Muscle layer of colon (tissue), 2 donors: ENCODE results near the gene ANKRD9.

Experiments
- H3K27ac ChIP-seq: one replicate; pipeline ENCODE4 v1.7.0; 2013; ENCODE audit warnings: low read depth, mild to moderate bottlenecking, low read length, moderate library complexity
- H3K27me3 ChIP-seq, 2 donors: one replicate each; pipeline ENCODE4 v1.7.0; 2013; ENCODE audit warnings: low read length in 2 of 2, mild to moderate bottlenecking in 2 of 2; ENCODE audit not compliant: insufficient read depth in 2 of 2, control insufficient read depth in 1 of 2
- H3K36me3 ChIP-seq: one replicate; pipeline ENCODE4 v1.7.0; 2013; ENCODE audit warnings: mild to moderate bottlenecking, low read length; ENCODE audit not compliant: insufficient read depth
- H3K4me1 ChIP-seq: one replicate; pipeline ENCODE4 v1.7.0; 2013; ENCODE audit warnings: mild to moderate bottlenecking, low read length; ENCODE audit not compliant: insufficient read depth
- H3K4me3 ChIP-seq, 2 donors: one replicate each; pipeline ENCODE4 v1.7.0; 2013; ENCODE audit warnings: low read length in 2 of 2, low read depth in 1 of 2, mild to moderate bottlenecking in 1 of 2, moderate library complexity in 1 of 2
- H3K9ac ChIP-seq: one replicate; pipeline ENCODE4 v1.7.0; 2013; ENCODE audit warnings: low read length
- H3K9me3 ChIP-seq: one replicate; pipeline ENCODE4 v1.7.0; 2013; ENCODE audit warnings: mild to moderate bottlenecking, low read length
- donor health status: abdominal sarcoma.
- donor health status: Adenocarcinoma of cecum.

ANKRD9 gene

GRCh38 chr14:102499401-102500157 lies 10.0 kb downstream of the ANKRD9 start:
- Histone ChIP-seq H3K4me1 (peaks cover 15% of the 10 kb centered on the region), H3K27me3 (no peaks in the 10 kb centered on the region), H3K36me3 (peaks cover 9% of the 10 kb centered on the region), H3K9me3 (no peaks in the 10 kb centered on the region), H3K27ac (peak overlapping the region; percentile 78), H3K9ac (no peak overlapping the region), H3K4me3 (no peak overlapping the region)

GRCh38 chr14:102498678-102499265 lies 10.8 kb downstream of the ANKRD9 start:
- H3K4me1 ChIP-seq, result peaks cover 15% of the 10 kb centered on the region
- H3K36me3 ChIP-seq, result peaks cover 9% of the 10 kb centered on the region
- H3K27me3 ChIP-seq, result no peaks in the 10 kb centered on the region
- H3K9ac ChIP-seq, result no peak overlapping the region
- H3K9me3 ChIP-seq, result no peaks in the 10 kb centered on the region
- H3K4me3 ChIP-seq, result no peak overlapping the region
- no peak overlapping the region for H3K27ac ChIP-seq

- Histone ChIP-seq H3K9ac (no peak overlapping the region), H3K4me3 (no peak overlapping the region), H3K36me3 (peaks cover 9% of the 10 kb centered on the region), H3K4me1 (peaks cover 15% of the 10 kb centered on the region), H3K27me3 (no peaks in the 10 kb centered on the region), H3K9me3 (no peaks in the 10 kb centered on the region), H3K27ac (no peak overlapping the region)
Observed at GRCh38 chr14:102497998-102498677, 11.4 kb downstream of the ANKRD9 start.

GRCh38 chr14:102496958-102497744 lies 12.4 kb downstream of the ANKRD9 start:
- Histone ChIP-seq H3K36me3 (peaks cover 9% of the 10 kb centered on the region), H3K4me3 (no peak overlapping the region), H3K4me1 (peaks cover 15% of the 10 kb centered on the region), H3K27ac (no peak overlapping the region), H3K9me3 (no peaks in the 10 kb centered on the region), H3K27me3 (no peaks in the 10 kb centered on the region), H3K9ac (no peak overlapping the region)

GRCh38 chr14:102496331-102496691 lies 13.3 kb downstream of the ANKRD9 start:
- peaks cover 9% of the 10 kb centered on the region for H3K36me3 ChIP-seq
- H3K27me3 ChIP-seq, result no peaks in the 10 kb centered on the region
- H3K4me3 ChIP-seq, result no peak overlapping the region
- H3K9me3 ChIP-seq, result no peaks in the 10 kb centered on the region
- H3K9ac ChIP-seq, result no peak overlapping the region
- H3K27ac ChIP-seq, result no peak overlapping the region
- H3K4me1 ChIP-seq, result peaks cover 15% of the 10 kb centered on the region

GRCh38 chr14:102495491-102496330 lies 13.9 kb downstream of the ANKRD9 start:
- no peaks in the 10 kb centered on the region for H3K27me3 ChIP-seq
- H3K4me1 ChIP-seq, result peaks cover 11% of the 10 kb centered on the region
- H3K9ac ChIP-seq, result no peak overlapping the region
- H3K36me3 ChIP-seq, result peaks cover 9% of the 10 kb centered on the region
- no peaks in the 10 kb centered on the region for H3K9me3 ChIP-seq
- no peak overlapping the region for H3K4me3 ChIP-seq
- no peak overlapping the region for H3K27ac ChIP-seq

GRCh38 chr14:102493585-102493984 lies 16.0 kb downstream of the ANKRD9 start:
- Histone ChIP-seq H3K9me3 (no peaks in the 10 kb centered on the region), H3K4me3 (no peak overlapping the region), H3K4me1 (no peaks in the 10 kb centered on the region), H3K36me3 (peaks cover 6% of the 10 kb centered on the region), H3K9ac (no peak overlapping the region), H3K27me3 (no peaks in the 10 kb centered on the region), H3K27ac (no peak overlapping the region)

DNA sequence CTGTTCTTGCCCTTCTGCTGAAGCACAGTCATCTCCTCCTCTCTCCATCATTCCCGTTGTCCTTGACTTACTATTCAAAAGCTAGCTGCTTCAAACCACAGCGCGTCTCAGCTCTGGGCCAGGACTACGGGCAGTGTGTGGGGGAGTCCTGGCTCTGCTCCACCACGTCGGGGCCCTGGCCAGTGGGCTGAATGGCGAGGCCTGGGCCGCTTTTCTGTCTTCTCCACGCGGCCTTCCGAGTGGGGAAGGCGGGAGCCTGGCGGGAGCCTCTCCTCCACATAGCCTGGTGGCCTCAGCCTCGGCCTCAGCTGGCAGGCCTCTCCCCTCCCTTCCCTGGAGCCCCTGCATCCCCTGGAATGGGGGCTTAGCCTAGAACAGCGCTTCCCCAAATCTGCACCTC lies 16.5 kb downstream of the ANKRD9 start:
- no peaks in the 10 kb centered on the region for H3K9me3 ChIP-seq
- no peak overlapping the region for H3K9ac ChIP-seq

GRCh38 chr14:102492531-102492910 lies 17.1 kb downstream of the ANKRD9 start:
- H3K4me3 ChIP-seq, result no peak overlapping the region
- no peaks in the 10 kb centered on the region for H3K27me3 ChIP-seq
- no peaks in the 10 kb centered on the region for H3K4me1 ChIP-seq
- H3K9ac ChIP-seq, result no peak overlapping the region
- no peaks in the 10 kb centered on the region for H3K9me3 ChIP-seq
- no peak overlapping the region for H3K27ac ChIP-seq
- H3K36me3 ChIP-seq, result no peaks in the 10 kb centered on the region

More for the DNA sequence above, 16.5 kb downstream of the ANKRD9 start:
- H3K4me1 ChIP-seq, result no peaks in the 10 kb centered on the region
- no peak overlapping the region for H3K27ac ChIP-seq
- H3K4me3 ChIP-seq, result no peak overlapping the region
- H3K36me3 ChIP-seq, result peaks cover 1% of the 10 kb centered on the region
- H3K27me3 ChIP-seq, result no peaks in the 10 kb centered on the region

GRCh38 chr14:102491786-102492530 lies 17.6 kb downstream of the ANKRD9 start:
- no peak overlapping the region for H3K9ac ChIP-seq
- no peak overlapping the region for H3K4me3 ChIP-seq
- H3K9me3 ChIP-seq, result no peaks in the 10 kb centered on the region
- H3K4me1 ChIP-seq, result no peaks in the 10 kb centered on the region
- H3K36me3 ChIP-seq, result no peaks in the 10 kb centered on the region
- H3K27ac ChIP-seq, result no peak overlapping the region
- no peaks in the 10 kb centered on the region for H3K27me3 ChIP-seq
